NCI-H1048 (cell line): ENCODE measurements around the gene RNF130.
"Not testable (repeated sequence)": the region's sequence is repeated elsewhere in the genome, so short reads cannot be mapped to it uniquely, and the experiment has no call there.

ENCODE experiments used
- DNase-seq: peaks from one replicate; lab custom pipeline; 2025; lab: John Stamatoyannopoulos, UW

RNF130 gene

GRCh38 chr5:180018347-180019060 is 53.1 kb downstream of the RNF130 start:
- no peak for DNase-seq

GRCh38 chr5:180015523-180015922 is 56.0 kb downstream of the RNF130 start:
- DNase-seq = not testable (repeated sequence)

DNA sequence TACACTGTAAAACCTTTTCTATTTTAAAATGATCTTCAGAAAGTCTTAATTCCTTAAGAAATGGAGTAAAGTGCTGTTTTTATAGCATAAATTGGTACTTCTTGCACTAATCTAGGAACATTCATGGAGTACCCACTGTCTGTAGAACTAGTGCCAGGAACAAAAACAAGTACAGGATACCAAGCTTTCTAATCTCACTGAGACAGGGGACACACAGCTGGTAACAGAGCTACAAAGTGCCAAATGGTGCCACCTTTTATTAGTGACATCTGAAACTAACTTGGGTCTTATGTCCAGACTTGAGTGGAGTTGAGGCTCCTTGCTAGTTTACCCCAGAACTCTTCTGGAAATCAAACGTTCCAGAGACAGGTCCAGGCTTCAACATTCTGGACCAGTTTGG is 57.9 kb downstream of the RNF130 start:
- no peak for DNase-seq

GRCh38 chr5:180012316-180012715 is 59.2 kb downstream of the RNF130 start:
- DNase-seq = no peak

GRCh38 chr5:180010636-180011035 is 60.9 kb downstream of the RNF130 start:
- DNase-seq = no peak

GRCh38 chr5:180009581-180009980 is 62.0 kb downstream of the RNF130 start:
- no peak for DNase-seq

DNA sequence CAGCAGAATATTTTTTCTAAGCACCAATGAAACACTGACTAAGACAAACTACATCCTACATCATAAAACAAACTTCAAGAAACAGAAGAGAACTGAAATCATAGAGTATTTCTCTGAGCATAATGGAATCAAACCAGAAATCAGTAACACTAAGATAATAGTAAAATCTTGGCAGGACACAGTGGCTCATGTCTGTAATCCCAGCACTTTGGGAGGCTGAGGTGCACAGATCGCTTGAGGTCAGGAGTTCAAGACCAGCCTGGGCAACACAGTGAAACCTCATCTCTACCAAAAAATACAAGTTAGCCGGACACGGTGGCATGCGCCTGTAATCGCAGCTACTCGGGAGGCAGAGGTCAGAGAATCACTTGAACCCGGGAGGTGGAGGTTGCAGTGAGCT is 63.1 kb downstream of the RNF130 start:
- DNase-seq = no peak

DNA sequence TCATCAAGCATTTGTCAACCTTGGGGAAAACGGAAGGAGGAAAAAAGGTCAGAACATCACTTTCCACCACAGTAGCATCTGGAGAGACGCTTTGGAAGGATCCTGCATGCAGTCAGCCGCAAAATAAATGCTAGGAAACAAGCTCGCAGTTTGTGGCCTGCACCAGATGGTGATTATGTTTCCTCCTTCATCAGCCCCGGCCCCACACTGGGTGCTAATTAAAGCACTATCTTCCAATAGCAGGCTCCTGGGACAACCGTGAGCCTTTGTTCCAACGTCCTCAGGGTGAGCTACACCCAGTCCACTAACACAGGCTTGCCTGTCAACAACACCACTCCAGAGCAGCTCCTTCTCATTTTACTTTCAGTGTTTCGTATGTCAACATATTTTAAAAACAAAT is 64.0 kb downstream of the RNF130 start:
- no peak for DNase-seq

GRCh38 chr5:180006141-180006540 is 65.4 kb downstream of the RNF130 start:
- no peak for DNase-seq

DNA sequence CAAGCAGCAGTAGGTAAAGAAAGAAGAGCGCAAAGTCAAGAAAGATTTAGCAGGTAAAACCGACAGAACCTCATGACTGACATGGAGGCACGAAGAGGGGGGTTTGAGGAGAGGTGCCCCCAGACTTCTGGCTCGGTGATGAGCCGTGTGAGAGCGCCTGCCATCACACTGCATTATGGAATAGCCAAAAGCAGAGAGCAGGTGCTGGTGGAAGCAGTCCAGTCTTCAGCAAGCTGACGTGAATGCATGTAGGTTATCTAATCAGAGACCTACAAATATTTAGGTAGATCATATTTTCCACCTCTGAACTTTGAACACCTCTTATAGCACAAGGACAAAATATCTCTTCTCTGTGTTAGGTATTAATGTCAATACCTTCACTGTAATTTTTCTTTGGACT is 68.4 kb downstream of the RNF130 start:
- no peak for DNase-seq

DNA sequence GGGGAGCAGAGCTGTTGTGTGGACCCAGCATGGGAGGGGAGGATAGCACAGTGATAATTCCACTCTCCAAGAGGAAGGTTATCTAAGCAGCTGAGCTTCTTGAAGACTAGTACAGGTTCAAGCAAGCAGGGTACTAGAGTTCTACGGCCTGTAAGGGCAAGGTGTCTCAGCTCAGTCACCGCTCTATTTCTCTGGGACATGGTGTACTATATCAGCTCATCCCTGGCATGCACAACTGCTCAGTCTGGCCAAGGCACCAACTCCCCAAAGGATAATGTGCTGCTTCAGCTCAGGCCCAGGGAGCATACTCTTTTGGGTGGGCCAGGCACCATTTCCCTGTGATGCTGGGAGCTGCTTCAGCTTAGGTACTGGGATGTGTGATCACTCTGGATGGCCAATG is 69.8 kb downstream of the RNF130 start:
- no peak for DNase-seq

GRCh38 chr5:180001136-180001535 is 70.4 kb downstream of the RNF130 start:
- no peak for DNase-seq

DNA sequence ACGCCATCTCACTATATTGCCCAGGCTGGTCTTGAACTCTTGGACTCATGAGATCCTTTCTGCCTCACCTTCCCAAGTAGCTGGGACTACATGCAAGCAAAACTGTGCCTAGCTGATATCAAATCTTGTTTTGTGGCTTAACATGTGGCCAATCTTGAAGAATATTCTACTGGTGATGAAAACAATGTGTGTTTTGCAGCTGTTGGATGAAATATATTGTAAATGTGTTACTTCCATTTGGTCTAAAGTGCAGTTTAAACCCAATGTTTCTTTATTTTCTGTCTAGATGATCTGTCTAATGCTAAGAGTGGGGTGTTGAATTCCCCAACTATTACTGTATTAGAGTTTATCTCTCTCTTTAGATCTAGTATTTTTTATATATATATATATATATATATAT is 73.1 kb downstream of the RNF130 start:
- DNase-seq = no peak

GRCh38 chr5:179994583-179995323 is 76.8 kb downstream of the RNF130 start:
- DNase-seq = no peak

GRCh38 chr5:179992855-179993254 is 78.7 kb downstream of the RNF130 start:
- DNase-seq = not testable (repeated sequence)

- DNase-seq = no peak
Observed at GRCh38 chr5:179991106-179991505, 80.5 kb downstream of the RNF130 start.

- not testable (repeated sequence) for DNase-seq
Observed at GRCh38 chr5:179990525-179990924, 81.0 kb downstream of the RNF130 start.

GRCh38 chr5:179986328-179986727 is 85.2 kb downstream of the RNF130 start:
- no peak for DNase-seq

- no peak for DNase-seq
Observed at GRCh38 chr5:179981636-179982035, 89.9 kb downstream of the RNF130 start.

DNA sequence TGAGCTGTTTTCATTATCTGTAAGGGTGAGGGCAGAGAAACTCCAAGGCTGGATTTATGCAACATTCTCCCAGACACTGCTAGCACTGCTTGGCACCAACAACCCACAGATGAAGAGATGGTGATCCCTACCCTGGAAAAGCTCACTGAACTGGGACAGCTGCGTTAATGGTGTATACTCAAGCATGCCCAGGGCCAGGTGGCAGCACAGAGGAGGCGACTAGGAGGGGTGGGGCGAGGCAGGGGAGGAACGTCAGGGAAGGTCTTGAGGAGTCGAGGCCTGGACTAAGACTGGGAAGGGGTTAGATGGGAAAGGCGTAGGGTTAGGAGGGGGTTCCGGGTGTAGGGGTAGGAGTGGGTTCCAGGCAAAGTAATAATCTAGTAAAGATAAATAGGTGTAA is 90.8 kb downstream of the RNF130 start:
- no peak for DNase-seq

GRCh38 chr5:179978792-179979191 is 92.8 kb downstream of the RNF130 start:
- DNase-seq = no peak

DNA sequence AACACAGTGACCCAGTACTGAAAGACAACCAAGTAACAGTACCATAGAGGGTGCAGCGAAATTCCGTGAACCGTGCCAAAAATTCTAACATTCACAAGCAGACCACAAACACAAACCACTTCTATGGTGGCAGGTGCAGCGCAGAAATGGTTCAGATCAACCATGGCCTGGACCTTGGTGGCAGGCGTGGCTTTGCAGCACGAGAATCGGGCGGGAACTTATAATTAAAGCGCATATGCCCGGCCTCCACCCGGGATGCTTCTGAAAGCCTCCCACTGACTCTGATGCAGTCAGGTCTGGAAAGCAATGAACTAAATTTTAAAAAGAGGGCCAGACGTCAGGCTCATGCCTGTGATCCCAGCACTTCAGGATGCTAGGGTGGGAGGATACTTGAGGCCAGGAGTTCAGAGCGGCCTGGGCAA is 95.8 kb downstream of the RNF130 start:
- no peak for DNase-seq

DNA sequence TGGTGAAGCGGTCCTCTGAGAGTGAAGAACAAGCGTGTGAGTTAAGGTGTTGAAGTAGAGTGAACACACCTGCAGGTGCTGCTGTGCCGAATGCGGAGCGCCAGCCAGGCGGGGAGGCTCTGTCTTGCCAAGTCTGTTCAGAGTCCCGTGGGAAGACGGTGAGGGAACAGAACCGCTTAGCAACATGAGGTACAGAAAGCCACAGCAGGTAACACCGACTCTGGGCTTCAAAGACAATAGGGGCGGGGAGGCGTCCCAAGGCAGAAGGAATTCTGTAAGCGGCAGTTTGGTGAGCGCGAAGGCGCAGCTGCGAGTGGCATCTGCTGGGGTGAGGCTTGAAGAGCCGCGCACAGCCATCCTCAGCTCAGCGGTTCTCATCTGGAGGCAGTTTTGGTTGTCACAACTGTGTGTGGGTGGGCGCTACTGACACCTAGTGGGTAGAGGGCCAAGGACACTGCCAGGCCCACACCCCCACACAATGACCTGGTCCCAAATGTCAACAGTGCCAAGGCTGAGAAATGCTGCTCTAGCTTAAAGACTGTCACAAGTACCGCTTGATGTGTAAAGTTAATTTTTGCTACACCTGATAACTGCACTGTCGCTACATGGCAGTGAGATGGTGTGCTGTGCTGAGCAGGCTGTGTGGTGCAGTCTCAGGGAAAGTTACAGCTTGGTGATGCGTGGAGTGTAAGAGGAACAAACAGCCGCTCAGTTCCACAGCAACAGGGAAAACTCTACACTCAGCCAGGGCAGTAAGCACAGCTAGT is 96.4 kb downstream of the RNF130 start:
- DNase-seq = no peak
